22Rv1 (cell line): ENCODE data around the gene EXOC4.

Source experiments
- CTCF ChIP-seq: fragments of 450-650 bp; IDR thresholded peaks from 2 replicates; pipeline ENCODE4 v1.5.1; 2017; ENCODE audit warnings: mild to moderate bottlenecking
- ZFX ChIP-seq: fragments of 450-650 bp; IDR thresholded peaks from 2 replicates; pipeline ENCODE4 v1.6.1; 2017; ENCODE audit warnings: antibody characterized with exemption, borderline replicate concordance

GRCh38 chr7:133705596-133705995 lies 452.7 kb downstream of the EXOC4 start:
- TF ChIP-seq CTCF (no peak), ZFX (no peak)
